Activated CD4-positive, CD25-positive, alpha-beta regulatory T cell treated with anti-CD3 and anti-CD28 coated beads, Interleukin-2, amount 50 U/mL, for 16 hours (primary cell): Measurements from ENCODE around the gene MYO1G.
A peak's percentile ranks its signal among the peaks of the same experiment; 100 is the strongest.
"Not testable (repeated sequence)": the region's sequence is repeated elsewhere in the genome, so short reads cannot be mapped to it uniquely, and the experiment has no call there.

Experiments
- DNase-seq: peaks from one replicate; pipeline ENCODE4 v3.0.0-alpha.2; 2020; ENCODE audit warnings: low read depth, low spot score

MYO1G gene

GRCh38 chr7:44999245-45000092, 20.7 kb upstream of the MYO1G start:
- DNase-seq = peak; percentile 97

GRCh38 chr7:44998153-44998871, 19.5 kb upstream of the MYO1G start:
- DNase-seq = no peak

- DNase-seq = no peak
Measured at GRCh38 chr7:44995555-44996493, 17.0 kb upstream of the MYO1G start.

- DNase-seq = no peak
Measured at GRCh38 chr7:44994877-44995554, 16.2 kb upstream of the MYO1G start.

- DNase-seq = not testable (repeated sequence)
Measured at GRCh38 chr7:44992004-44992795, 13.4 kb upstream of the MYO1G start.

GRCh38 chr7:44990109-44991023, 11.6 kb upstream of the MYO1G start:
- DNase-seq = no peak

- no peak for DNase-seq
Measured at GRCh38 chr7:44989132-44989531, 10.3 kb upstream of the MYO1G start.

- no peak for DNase-seq
Measured at GRCh38 chr7:44988701-44989100, 9.9 kb upstream of the MYO1G start.

- no peak for DNase-seq
Measured at GRCh38 chr7:44987996-44988395, 9.2 kb upstream of the MYO1G start.

GRCh38 chr7:44987457-44987856, 8.6 kb upstream of the MYO1G start:
- no peak for DNase-seq

GRCh38 chr7:44986218-44987053, 7.6 kb upstream of the MYO1G start:
- peak; percentile 88 for DNase-seq

GRCh38 chr7:44985900-44986217, 7.0 kb upstream of the MYO1G start:
- no peak for DNase-seq

- DNase-seq = no peak
Measured at GRCh38 chr7:44985033-44985695, 6.3 kb upstream of the MYO1G start.

- no peak for DNase-seq
Measured at GRCh38 chr7:44984478-44984758, 5.6 kb upstream of the MYO1G start.

- no peak for DNase-seq
Measured at GRCh38 chr7:44983742-44984477, 5.1 kb upstream of the MYO1G start.

GRCh38 chr7:44982970-44983369, 4.2 kb upstream of the MYO1G start:
- no peak for DNase-seq

GRCh38 chr7:44982535-44982923, 3.7 kb upstream of the MYO1G start:
- no peak for DNase-seq
